LNCaP clone FGC (cell line): ENCODE results near the gene DDAH1.

Experiments used
- DNase-seq: peaks from one replicate; pipeline ENCODE4 v3.0.0-alpha.2; 2011; ENCODE audit warnings: low read depth
- H3K4me3 ChIP-seq: 2 replicates; pipeline ENCODE4 v1.5.1; 2011; ENCODE audit warnings: mild to moderate bottlenecking, low read depth, low read length, control low read depth
- TF ChIP-seq, protein P1 (sequence below): IDR thresholded peaks from 2 replicates; pipeline ENCODE4 v1.5.1; 2012; ENCODE audit warnings: mild to moderate bottlenecking; ENCODE audit not compliant: control insufficient read depth, insufficient read depth; ENCODE audit errors: extremely low read depth

DDAH1 gene

GRCh38 chr1:85268801-85269585 lies 196.0 kb downstream of the DDAH1 start:
- TF ChIP-seq, protein P1, sequence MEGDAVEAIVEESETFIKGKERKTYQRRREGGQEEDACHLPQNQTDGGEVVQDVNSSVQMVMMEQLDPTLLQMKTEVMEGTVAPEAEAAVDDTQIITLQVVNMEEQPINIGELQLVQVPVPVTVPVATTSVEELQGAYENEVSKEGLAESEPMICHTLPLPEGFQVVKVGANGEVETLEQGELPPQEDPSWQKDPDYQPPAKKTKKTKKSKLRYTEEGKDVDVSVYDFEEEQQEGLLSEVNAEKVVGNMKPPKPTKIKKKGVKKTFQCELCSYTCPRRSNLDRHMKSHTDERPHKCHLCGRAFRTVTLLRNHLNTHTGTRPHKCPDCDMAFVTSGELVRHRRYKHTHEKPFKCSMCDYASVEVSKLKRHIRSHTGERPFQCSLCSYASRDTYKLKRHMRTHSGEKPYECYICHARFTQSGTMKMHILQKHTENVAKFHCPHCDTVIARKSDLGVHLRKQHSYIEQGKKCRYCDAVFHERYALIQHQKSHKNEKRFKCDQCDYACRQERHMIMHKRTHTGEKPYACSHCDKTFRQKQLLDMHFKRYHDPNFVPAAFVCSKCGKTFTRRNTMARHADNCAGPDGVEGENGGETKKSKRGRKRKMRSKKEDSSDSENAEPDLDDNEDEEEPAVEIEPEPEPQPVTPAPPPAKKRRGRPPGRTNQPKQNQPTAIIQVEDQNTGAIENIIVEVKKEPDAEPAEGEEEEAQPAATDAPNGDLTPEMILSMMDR, result no peak
- no peak overlapping the region for H3K4me3 ChIP-seq
- DNase-seq, result no peak
